Ovary (tissue), 3 donors: Measurements from ENCODE around the gene GPX3.

Experiments
- EP300 ChIP-seq: sonication (generic); formaldehyde crosslinking; IDR thresholded peaks from one replicate; pipeline ENCODE4 v1.6.1; 2017; ENCODE audit warnings: antibody characterized with exemption
- POLR2A ChIP-seq: fragments of 450-650 bp; IDR thresholded peaks from one replicate; pipeline ENCODE4 v1.6.1; 2017; ENCODE audit warnings: antibody characterized with exemption, mild to moderate bottlenecking, moderate library complexity
- TF ChIP-seq, protein P1 (sequence below), 3 donors: fragments of 450-650 bp in 2 of 3; fragments of 200-600 bp in 1 of 3; IDR thresholded peaks; one replicate each; pipeline versions ENCODE4 v1.5.1 to v1.8.0; 2016 to 2022; ENCODE audit warnings: antibody characterized with exemption in 3 of 3, mild to moderate bottlenecking in 1 of 3
- donor health status: DM: no; HTN: no; CAD: no.

DNA sequence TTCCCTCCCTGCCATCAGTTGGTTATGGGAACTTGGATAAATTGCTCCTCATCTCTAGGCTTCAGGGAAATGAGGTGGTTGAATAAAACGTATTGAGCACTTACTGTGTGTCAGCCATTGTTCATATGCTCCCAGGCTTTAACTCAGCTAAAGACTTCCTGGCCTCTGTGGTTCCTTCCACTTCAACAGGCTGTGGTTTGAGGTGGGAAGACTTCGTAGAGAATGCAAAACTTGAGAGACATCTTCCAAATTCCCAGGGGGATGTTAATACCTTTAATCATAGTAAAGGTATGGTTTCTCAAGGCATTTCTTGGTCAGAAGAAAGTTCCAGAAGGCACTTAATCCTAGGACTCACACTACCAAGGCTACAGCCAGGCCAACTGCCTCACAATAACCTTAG is 1.5 kb upstream of the GPX3 start:
- TF ChIP-seq, protein P1, sequence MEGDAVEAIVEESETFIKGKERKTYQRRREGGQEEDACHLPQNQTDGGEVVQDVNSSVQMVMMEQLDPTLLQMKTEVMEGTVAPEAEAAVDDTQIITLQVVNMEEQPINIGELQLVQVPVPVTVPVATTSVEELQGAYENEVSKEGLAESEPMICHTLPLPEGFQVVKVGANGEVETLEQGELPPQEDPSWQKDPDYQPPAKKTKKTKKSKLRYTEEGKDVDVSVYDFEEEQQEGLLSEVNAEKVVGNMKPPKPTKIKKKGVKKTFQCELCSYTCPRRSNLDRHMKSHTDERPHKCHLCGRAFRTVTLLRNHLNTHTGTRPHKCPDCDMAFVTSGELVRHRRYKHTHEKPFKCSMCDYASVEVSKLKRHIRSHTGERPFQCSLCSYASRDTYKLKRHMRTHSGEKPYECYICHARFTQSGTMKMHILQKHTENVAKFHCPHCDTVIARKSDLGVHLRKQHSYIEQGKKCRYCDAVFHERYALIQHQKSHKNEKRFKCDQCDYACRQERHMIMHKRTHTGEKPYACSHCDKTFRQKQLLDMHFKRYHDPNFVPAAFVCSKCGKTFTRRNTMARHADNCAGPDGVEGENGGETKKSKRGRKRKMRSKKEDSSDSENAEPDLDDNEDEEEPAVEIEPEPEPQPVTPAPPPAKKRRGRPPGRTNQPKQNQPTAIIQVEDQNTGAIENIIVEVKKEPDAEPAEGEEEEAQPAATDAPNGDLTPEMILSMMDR (IDR thresholded peaks at IDR 0.05), result no peak
- TF ChIP-seq POLR2A (no peak), EP300 (no peak)
